ENCODE measurements around the gene MITF. TPM values are rescaled to one million over a fixed set of nuclear protein-coding genes. Genes with fewer than 3 reads are reported as not detected.

The MITF gene
- total RNA-seq, 1 experiment from 2014 or later: 1.9 TPM

- no peak overlapping the region for H3K4me3 ChIP-seq (replicated peaks in 1 of 2; ENCODE audit: low read depth in 1 of 2, low read length in 2 of 2)
- TF ChIP-seq, protein P1, sequence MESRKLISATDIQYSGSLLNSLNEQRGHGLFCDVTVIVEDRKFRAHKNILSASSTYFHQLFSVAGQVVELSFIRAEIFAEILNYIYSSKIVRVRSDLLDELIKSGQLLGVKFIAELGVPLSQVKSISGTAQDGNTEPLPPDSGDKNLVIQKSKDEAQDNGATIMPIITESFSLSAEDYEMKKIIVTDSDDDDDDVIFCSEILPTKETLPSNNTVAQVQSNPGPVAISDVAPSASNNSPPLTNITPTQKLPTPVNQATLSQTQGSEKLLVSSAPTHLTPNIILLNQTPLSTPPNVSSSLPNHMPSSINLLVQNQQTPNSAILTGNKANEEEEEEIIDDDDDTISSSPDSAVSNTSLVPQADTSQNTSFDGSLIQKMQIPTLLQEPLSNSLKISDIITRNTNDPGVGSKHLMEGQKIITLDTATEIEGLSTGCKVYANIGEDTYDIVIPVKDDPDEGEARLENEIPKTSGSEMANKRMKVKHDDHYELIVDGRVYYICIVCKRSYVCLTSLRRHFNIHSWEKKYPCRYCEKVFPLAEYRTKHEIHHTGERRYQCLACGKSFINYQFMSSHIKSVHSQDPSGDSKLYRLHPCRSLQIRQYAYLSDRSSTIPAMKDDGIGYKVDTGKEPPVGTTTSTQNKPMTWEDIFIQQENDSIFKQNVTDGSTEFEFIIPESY (IDR thresholded peaks at IDR 0.05; ENCODE audit: extremely low read depth, insufficient replicate concordance, low read length): no peak
- TF ChIP-seq POLR2AphosphoS5 (IDR thresholded peaks at IDR 0.05; ENCODE audit: low read depth, low read length) (no peak), EZH2phosphoT487 (IDR thresholded peaks at IDR 0.05; ENCODE audit: borderline replicate concordance) (no peak), ZNF274 (IDR thresholded peaks at IDR 0.05; ENCODE audit: low read depth, low read length) (no peak), YY1 (IDR thresholded peaks at IDR 0.05; ENCODE audit: extremely low read depth, insufficient replicate concordance, low read depth, low read length) (no peak), JUND (IDR thresholded peaks at IDR 0.05) (no peak), SRF (IDR thresholded peaks at IDR 0.05; ENCODE audit: low read depth) (no peak), TCF7L2 (IDR thresholded peaks at IDR 0.05; ENCODE audit: borderline replicate concordance, extremely low read depth, insufficient read depth, insufficient read length) (no peak), CBX3 (IDR thresholded peaks at IDR 0.05; ENCODE audit: low read depth) (no peak)
- TF ChIP-seq, protein P2, sequence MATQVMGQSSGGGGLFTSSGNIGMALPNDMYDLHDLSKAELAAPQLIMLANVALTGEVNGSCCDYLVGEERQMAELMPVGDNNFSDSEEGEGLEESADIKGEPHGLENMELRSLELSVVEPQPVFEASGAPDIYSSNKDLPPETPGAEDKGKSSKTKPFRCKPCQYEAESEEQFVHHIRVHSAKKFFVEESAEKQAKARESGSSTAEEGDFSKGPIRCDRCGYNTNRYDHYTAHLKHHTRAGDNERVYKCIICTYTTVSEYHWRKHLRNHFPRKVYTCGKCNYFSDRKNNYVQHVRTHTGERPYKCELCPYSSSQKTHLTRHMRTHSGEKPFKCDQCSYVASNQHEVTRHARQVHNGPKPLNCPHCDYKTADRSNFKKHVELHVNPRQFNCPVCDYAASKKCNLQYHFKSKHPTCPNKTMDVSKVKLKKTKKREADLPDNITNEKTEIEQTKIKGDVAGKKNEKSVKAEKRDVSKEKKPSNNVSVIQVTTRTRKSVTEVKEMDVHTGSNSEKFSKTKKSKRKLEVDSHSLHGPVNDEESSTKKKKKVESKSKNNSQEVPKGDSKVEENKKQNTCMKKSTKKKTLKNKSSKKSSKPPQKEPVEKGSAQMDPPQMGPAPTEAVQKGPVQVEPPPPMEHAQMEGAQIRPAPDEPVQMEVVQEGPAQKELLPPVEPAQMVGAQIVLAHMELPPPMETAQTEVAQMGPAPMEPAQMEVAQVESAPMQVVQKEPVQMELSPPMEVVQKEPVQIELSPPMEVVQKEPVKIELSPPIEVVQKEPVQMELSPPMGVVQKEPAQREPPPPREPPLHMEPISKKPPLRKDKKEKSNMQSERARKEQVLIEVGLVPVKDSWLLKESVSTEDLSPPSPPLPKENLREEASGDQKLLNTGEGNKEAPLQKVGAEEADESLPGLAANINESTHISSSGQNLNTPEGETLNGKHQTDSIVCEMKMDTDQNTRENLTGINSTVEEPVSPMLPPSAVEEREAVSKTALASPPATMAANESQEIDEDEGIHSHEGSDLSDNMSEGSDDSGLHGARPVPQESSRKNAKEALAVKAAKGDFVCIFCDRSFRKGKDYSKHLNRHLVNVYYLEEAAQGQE (IDR thresholded peaks at IDR 0.05; ENCODE audit: low read depth): no peak
- H3K9ac ChIP-seq (ENCODE audit: low read length): no peak overlapping the region
- no peak for ATAC-seq
- no peaks in the 10 kb centered on the region for H3K9me2 ChIP-seq (ENCODE audit: insufficient read depth)
- peaks cover 3% of the 10 kb centered on the region; the same call in 1 of the 2 replicates for H3K27me3 ChIP-seq (ENCODE audit: insufficient read depth, low read length)
- POLR2A ChIA-PET: no interaction called here
- H3K79me2 ChIP-seq (ENCODE audit: insufficient read depth, low read length): no peaks in the 10 kb centered on the region
- CTCF ChIA-PET: no interaction called here
- RAD21 ChIA-PET (ENCODE audit: low non-redundant PET in 1 of 2, low total read pairs in 2 of 2, uncharacterized antibody in 2 of 2, unreplicated experiment in 2 of 2): no interaction called here
- no peaks in the 10 kb centered on the region for H3K36me3 ChIP-seq (ENCODE audit: control insufficient read depth in 1 of 2, insufficient read depth in 2 of 2, low read length in 2 of 2)
- H2AFZ ChIP-seq (ENCODE audit: low read depth, low read length, poor library complexity, severe bottlenecking): no peak overlapping the region
- no peaks in the 10 kb centered on the region for H4K20me1 ChIP-seq (ENCODE audit: insufficient read depth)
- no peak overlapping the region for H3K4me2 ChIP-seq (ENCODE audit: low read length)
- BruUV-seq (replicated peaks): no TSS peak
- no peak for DNase-seq (ENCODE audit: low read depth, low spot score)
- no peak overlapping the region for H3K27ac ChIP-seq (ENCODE audit: low read depth, low read length)
- no peaks in the 10 kb centered on the region for H3K4me1 ChIP-seq (ENCODE audit: control insufficient read depth in 1 of 2, insufficient read depth in 2 of 2, low read length in 2 of 2)
- intact Hi-C loops (cut with micrococcal nuclease): loop anchor here (10.0 kb wide), 1 partner anchor 156 kb away; no protein-coding TSS in a partner anchor
- H3K9me3 ChIP-seq (ENCODE audit: control insufficient read depth in 1 of 2, insufficient read depth in 1 of 2, low read depth in 1 of 2, low read length in 2 of 2): no peaks in the 10 kb centered on the region
These were observed 40.1 kb upstream of the MITF start for GRCh38 chr3:69699183-69699582.

Measured in HCT116 (cell line).